Measurements from ENCODE around the gene LTO1.

LTO1 gene

GRCh38 chr11:69657911-69658625, 17.1 kb downstream of the LTO1 start:
- no peak overlapping the region for H3K4me3 ChIP-seq (ENCODE audit: low read depth in 1 of 2, low read length in 1 of 2)
- H3K4me1 ChIP-seq (ENCODE audit: control insufficient read depth in 1 of 2, insufficient read depth in 1 of 2, low read depth in 1 of 2, low read length in 1 of 2) = no peaks in the 10 kb centered on the region
- no peaks in the 10 kb centered on the region for H3K27me3 ChIP-seq
- H3K27ac ChIP-seq = no peak overlapping the region
- TF ChIP-seq CTCF (IDR thresholded peaks at IDR 0.05) = no peak
- peaks cover 12% of the 10 kb centered on the region for H3K36me3 ChIP-seq
- H3K9me3 ChIP-seq = no peaks in the 10 kb centered on the region

GRCh38 chr11:69657456-69657910, 17.7 kb downstream of the LTO1 start:
- no peaks in the 10 kb centered on the region for H3K4me1 ChIP-seq (ENCODE audit: control insufficient read depth in 1 of 2, insufficient read depth in 1 of 2, low read depth in 1 of 2, low read length in 1 of 2)
- no peaks in the 10 kb centered on the region for H3K9me3 ChIP-seq
- H3K36me3 ChIP-seq = peaks cover 8% of the 10 kb centered on the region
- no peaks in the 10 kb centered on the region for H3K27me3 ChIP-seq
- H3K27ac ChIP-seq = no peak overlapping the region
- H3K4me3 ChIP-seq (ENCODE audit: low read depth in 1 of 2, low read length in 1 of 2) = no peak overlapping the region
- TF ChIP-seq CTCF (IDR thresholded peaks at IDR 0.05) = no peak

GRCh38 chr11:69656536-69657455, 18.4 kb downstream of the LTO1 start:
- H3K27ac ChIP-seq = no peak overlapping the region
- no peaks in the 10 kb centered on the region for H3K4me1 ChIP-seq (ENCODE audit: control insufficient read depth in 1 of 2, insufficient read depth in 1 of 2, low read depth in 1 of 2, low read length in 1 of 2)
- peaks cover 8% of the 10 kb centered on the region for H3K36me3 ChIP-seq
- no peaks in the 10 kb centered on the region for H3K27me3 ChIP-seq
- no peak for TF ChIP-seq CTCF (IDR thresholded peaks at IDR 0.05)
- H3K4me3 ChIP-seq (ENCODE audit: low read depth in 1 of 2, low read length in 1 of 2) = no peak overlapping the region
- H3K9me3 ChIP-seq = no peaks in the 10 kb centered on the region

GRCh38 chr11:69655479-69656428, 19.4 kb downstream of the LTO1 start:
- Histone ChIP-seq H3K27me3 (peaks cover 3% of the 10 kb centered on the region), H3K27ac (no peak overlapping the region), H3K4me1 (ENCODE audit: control insufficient read depth in 1 of 2, insufficient read depth in 1 of 2, low read depth in 1 of 2, low read length in 1 of 2) (no peaks in the 10 kb centered on the region), H3K9me3 (no peaks in the 10 kb centered on the region), H3K36me3 (peaks cover 3% of the 10 kb centered on the region), H3K4me3 (ENCODE audit: low read depth in 1 of 2, low read length in 1 of 2) (no peak overlapping the region)
- no peak for TF ChIP-seq CTCF (IDR thresholded peaks at IDR 0.05)

Data from neutrophil (primary cell).